HL-60 (cell line): Measurements from ENCODE around the gene FARS2.

Source experiments
- DNase-seq, 2 experiments: peaks; one replicate each; pipeline ENCODE4 v3.0.0-alpha.2; 2010 to 2020; ENCODE audit warnings: low read depth in 1 of 2, low spot score in 1 of 2
- H3K27ac ChIP-seq: fragments of 250-450 bp; sonication (Bioruptor Pico); replicated peaks from 2 replicates; pipeline ENCODE4 v1.5.1; 2020; ENCODE audit warnings: mild to moderate bottlenecking, moderate library complexity
- H3K27me3 ChIP-seq: fragments of 250-450 bp; sonication (Bioruptor Pico); 2 replicates; pipeline ENCODE4 v1.5.1; 2021; ENCODE audit warnings: mild to moderate bottlenecking, moderate library complexity; ENCODE audit not compliant: insufficient read depth, poor library complexity, severe bottlenecking
- H3K4me3 ChIP-seq: replicated peaks from 2 replicates; pipeline ENCODE4 v1.5.1; 2011; ENCODE audit warnings: mild to moderate bottlenecking, control low read depth, low read length; ENCODE audit not compliant: insufficient read depth
- CTCF ChIP-seq: IDR thresholded peaks from one replicate; pipeline ENCODE4 v1.5.1; 2011; ENCODE audit warnings: low read length, control low read depth, inconsistent platforms; ENCODE audit not compliant: insufficient read depth
- GABPA ChIP-seq: IDR thresholded peaks from 2 replicates; pipeline ENCODE4 v1.6.1; 2012; ENCODE audit warnings: low read depth
- POLR2AphosphoS5 ChIP-seq: IDR thresholded peaks from 2 replicates; pipeline ENCODE4 v1.6.1; 2012; ENCODE audit warnings: low read depth
- REST ChIP-seq: IDR thresholded peaks from 2 replicates; pipeline ENCODE4 v1.6.1; 2012; ENCODE audit warnings: low read depth; ENCODE audit not compliant: insufficient replicate concordance
- SPI1 ChIP-seq: IDR thresholded peaks from 2 replicates; pipeline ENCODE4 v1.6.1; 2012; ENCODE audit warnings: low read depth, mild to moderate bottlenecking, borderline replicate concordance

Gene FARS2

GRCh38 chr6:5424726-5425125 is 163.4 kb downstream of the FARS2 start:
- TF ChIP-seq CTCF (no peak), POLR2AphosphoS5 (no peak), SPI1 (no peak), GABPA (no peak), REST (no peak)
- no peak overlapping the region for H3K27ac ChIP-seq
- DNase-seq = no peak
- no peak overlapping the region for H3K4me3 ChIP-seq
- H3K27me3 ChIP-seq = no peaks in the 10 kb centered on the region

GRCh38 chr6:5425267-5425666 is 164.0 kb downstream of the FARS2 start:
- Histone ChIP-seq H3K27ac (no peak overlapping the region), H3K27me3 (no peaks in the 10 kb centered on the region), H3K4me3 (no peak overlapping the region)
- TF ChIP-seq SPI1 (no peak), GABPA (no peak), POLR2AphosphoS5 (no peak), REST (no peak), CTCF (no peak)
- DNase-seq = no peak

GRCh38 chr6:5425797-5426196 is 164.5 kb downstream of the FARS2 start:
- no peak overlapping the region for H3K4me3 ChIP-seq
- H3K27me3 ChIP-seq = no peaks in the 10 kb centered on the region
- TF ChIP-seq REST = no peak
- TF ChIP-seq SPI1 = no peak
- no peak for TF ChIP-seq GABPA
- no peak for TF ChIP-seq POLR2AphosphoS5
- TF ChIP-seq CTCF = no peak
- H3K27ac ChIP-seq = no peak overlapping the region
- DNase-seq = no peak
